ENCODE measurements around the gene PLK4. TPM values are rescaled to one million over a fixed set of nuclear protein-coding genes. Genes with fewer than 3 reads are reported as not detected.
"Not testable (repeated sequence)": the region's sequence is repeated elsewhere in the genome, so short reads cannot be mapped to it uniquely, and the experiment has no call there.

Gene PLK4
- total RNA-seq, 6 experiments from 2014 or later = 0.29 to 1.4 (median 0.93) TPM

DNA sequence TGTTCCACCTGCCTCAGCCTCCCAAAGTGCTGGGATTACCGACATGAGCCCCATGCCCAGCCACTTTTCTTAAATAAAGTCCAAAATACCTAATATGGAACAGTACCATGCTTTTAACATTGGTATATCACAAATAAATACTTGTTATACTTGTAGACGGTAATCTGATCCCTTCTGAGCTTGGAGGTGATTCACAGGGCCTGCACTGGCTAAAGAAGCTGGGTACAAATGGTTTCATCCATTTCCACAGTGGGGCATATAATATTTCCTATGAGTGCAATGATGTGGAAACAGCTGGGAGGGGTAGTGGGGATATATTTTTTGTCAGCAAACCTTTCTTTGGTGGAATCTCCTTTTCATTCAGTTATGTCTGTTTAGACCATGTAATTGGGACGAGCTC lies 35.8 kb downstream of the PLK4 start:
- no peak for TF ChIP-seq POLR2A (IDR thresholded peaks at IDR 0.05)
- TF ChIP-seq, protein P1, sequence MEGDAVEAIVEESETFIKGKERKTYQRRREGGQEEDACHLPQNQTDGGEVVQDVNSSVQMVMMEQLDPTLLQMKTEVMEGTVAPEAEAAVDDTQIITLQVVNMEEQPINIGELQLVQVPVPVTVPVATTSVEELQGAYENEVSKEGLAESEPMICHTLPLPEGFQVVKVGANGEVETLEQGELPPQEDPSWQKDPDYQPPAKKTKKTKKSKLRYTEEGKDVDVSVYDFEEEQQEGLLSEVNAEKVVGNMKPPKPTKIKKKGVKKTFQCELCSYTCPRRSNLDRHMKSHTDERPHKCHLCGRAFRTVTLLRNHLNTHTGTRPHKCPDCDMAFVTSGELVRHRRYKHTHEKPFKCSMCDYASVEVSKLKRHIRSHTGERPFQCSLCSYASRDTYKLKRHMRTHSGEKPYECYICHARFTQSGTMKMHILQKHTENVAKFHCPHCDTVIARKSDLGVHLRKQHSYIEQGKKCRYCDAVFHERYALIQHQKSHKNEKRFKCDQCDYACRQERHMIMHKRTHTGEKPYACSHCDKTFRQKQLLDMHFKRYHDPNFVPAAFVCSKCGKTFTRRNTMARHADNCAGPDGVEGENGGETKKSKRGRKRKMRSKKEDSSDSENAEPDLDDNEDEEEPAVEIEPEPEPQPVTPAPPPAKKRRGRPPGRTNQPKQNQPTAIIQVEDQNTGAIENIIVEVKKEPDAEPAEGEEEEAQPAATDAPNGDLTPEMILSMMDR (IDR thresholded peaks at IDR 0.05) = no peak
- peaks cover 0 to 24% (median 3%) of the 10 kb centered on the region in 4 donors for H3K36me3 ChIP-seq
- no peak overlapping the region for H3K27ac ChIP-seq
- H3K4me1 ChIP-seq = no peaks in the 10 kb centered on the region
- no peaks in the 10 kb centered on the region for H3K9me3 ChIP-seq
- intact Hi-C loops (cut with DNase I) = no loop called here
- WGBS (ENCODE audit: insufficient coverage, low coverage, low lambda C conversion rate, missing lambda C conversion rate) = 96% methylated on average over 3 of the region's 3 CpGs
- no peak for DNase-seq
- no peaks in the 10 kb centered on the region for H3K27me3 ChIP-seq
- no peak for ATAC-seq
- H3K4me3 ChIP-seq = no peak overlapping the region

DNA sequence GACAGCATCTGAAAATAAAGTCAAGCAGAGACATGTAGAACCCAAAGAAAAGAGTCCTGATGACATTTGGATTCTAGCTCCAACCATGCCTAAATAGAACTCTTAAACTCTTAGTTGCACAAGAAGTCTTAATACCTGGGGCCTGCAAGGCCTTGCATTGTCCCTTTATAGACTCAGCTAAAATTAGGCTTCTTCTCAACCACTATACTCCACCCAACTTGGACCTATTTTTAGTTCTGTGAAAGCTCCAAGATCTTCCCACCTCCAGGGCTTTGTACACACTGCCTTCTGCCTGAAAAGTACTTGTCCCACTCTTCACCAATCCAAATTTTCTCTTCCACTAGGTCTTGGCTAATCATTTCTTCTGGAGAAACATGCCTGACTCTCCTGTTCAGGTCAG lies 36.5 kb downstream of the PLK4 start:
- Histone ChIP-seq H3K4me1 (no peaks in the 10 kb centered on the region), H3K36me3 (peaks cover 0 to 24% (median 3%) of the 10 kb centered on the region in 4 donors), H3K27me3 (no peaks in the 10 kb centered on the region), H3K4me3 (no peak overlapping the region), H3K9me3 (no peaks in the 10 kb centered on the region), H3K27ac (no peak overlapping the region)
- DNase-seq = no peak
- intact Hi-C loops (cut with DNase I) = no loop called here
- TF ChIP-seq POLR2A (IDR thresholded peaks at IDR 0.05) = no peak
- TF ChIP-seq, protein P1 (IDR thresholded peaks at IDR 0.05) = no peak
- no peak for ATAC-seq

DNA sequence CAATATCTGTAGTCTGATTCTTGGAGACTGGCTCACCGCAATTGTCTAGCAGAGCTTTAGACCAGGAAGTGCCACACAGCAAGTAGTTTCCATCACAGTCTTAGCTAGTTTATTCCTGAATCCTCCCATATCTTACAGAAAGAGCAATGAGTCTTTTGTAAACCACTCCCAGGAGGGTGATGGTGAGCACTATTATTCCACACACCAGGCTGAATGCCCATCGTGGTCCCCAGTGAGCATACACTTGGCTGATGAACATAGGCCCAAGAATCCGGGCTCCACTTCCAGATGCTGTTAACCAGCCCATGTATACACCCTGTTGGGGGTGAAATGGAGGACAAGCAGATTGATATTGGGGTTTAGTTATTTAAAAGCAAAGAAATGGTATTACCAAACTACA lies 39.8 kb downstream of the PLK4 start:
- H3K4me1 ChIP-seq = no peaks in the 10 kb centered on the region
- peaks cover 0 to 24% (median 3%) of the 10 kb centered on the region in 4 donors for H3K36me3 ChIP-seq
- ATAC-seq (no peak), DNase-seq (no peak)
- H3K9me3 ChIP-seq = no peaks in the 10 kb centered on the region
- no peaks in the 10 kb centered on the region for H3K27me3 ChIP-seq
- WGBS (ENCODE audit: insufficient coverage, low coverage, low lambda C conversion rate, missing lambda C conversion rate) = 91% methylated on average over 3 of the region's 3 CpGs
- TF ChIP-seq, protein P1 (IDR thresholded peaks at IDR 0.05) = no peak
- TF ChIP-seq POLR2A (IDR thresholded peaks at IDR 0.05) = no peak
- no peak overlapping the region for H3K4me3 ChIP-seq
- no peak overlapping the region for H3K27ac ChIP-seq
- intact Hi-C loops (cut with DNase I) = no loop called here

DNA sequence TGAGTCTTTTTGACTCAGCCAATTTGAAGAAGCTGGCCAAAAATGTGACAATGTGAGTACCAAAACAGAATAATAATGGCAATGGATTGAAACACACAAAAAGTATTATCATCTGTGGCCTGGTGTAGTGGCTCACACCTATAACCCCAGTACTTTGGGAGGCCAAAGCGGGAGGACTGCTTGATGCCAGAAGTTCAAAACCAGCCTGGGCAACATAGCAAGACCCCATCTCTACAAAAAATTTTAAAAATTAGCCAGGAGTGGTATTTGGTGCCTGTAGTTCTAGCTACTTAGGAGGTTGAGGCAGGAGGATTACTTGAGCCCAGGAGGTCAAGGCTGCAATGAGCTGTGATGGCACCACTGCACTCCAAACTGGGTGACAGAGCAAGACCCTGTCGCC lies 41.5 kb downstream of the PLK4 start:
- DNase-seq (no peak), ATAC-seq (no peak)
- intact Hi-C loops (cut with DNase I) = no loop called here
- no peak overlapping the region for H3K27ac ChIP-seq
- H3K4me3 ChIP-seq = no peak overlapping the region
- no peaks in the 10 kb centered on the region for H3K4me1 ChIP-seq
- 100% methylated on average over 1 of the region's 2 CpGs for WGBS (ENCODE audit: insufficient coverage, low coverage, low lambda C conversion rate, missing lambda C conversion rate)
- H3K27me3 ChIP-seq = no peaks in the 10 kb centered on the region
- TF ChIP-seq, protein P1 (IDR thresholded peaks at IDR 0.05) = no peak
- no peak for TF ChIP-seq POLR2A (IDR thresholded peaks at IDR 0.05)
- H3K9me3 ChIP-seq = no peaks in the 10 kb centered on the region
- peaks cover 0 to 24% (median 3%) of the 10 kb centered on the region in 4 donors for H3K36me3 ChIP-seq

DNA sequence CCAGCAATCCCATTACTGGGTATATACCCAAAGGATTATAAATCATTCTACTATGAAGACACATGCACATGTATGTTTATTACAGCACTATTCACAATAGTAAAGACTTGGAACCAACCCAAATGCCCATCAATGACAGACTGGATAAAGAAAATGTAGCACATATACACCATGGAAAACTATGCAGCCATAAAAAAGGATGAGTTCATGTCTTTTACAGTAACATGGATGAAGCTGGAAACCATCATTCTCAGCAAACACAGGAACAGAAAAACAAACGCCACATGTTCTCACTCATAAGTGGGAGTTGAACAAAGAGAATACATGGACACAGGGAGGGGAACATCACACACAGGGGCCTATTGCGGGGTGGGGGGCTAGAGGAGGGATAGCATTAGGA lies 45.0 kb downstream of the PLK4 start:
- DNase-seq; H3K36me3 ChIP-seq; H3K4me3 ChIP-seq; H3K27ac ChIP-seq; ATAC-seq; H3K4me1 ChIP-seq; H3K27me3 ChIP-seq; H3K9me3 ChIP-seq; intact Hi-C loops (cut with DNase I): not testable (repeated sequence)
- WGBS (ENCODE audit: insufficient coverage, low coverage, low lambda C conversion rate, missing lambda C conversion rate) = 100% methylated on average over 1 of the region's 2 CpGs
